ENCODE measurements around the gene RAB37.

The RAB37 gene, protein sequence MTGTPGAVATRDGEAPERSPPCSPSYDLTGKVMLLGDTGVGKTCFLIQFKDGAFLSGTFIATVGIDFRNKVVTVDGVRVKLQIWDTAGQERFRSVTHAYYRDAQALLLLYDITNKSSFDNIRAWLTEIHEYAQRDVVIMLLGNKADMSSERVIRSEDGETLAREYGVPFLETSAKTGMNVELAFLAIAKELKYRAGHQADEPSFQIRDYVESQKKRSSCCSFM

DNA sequence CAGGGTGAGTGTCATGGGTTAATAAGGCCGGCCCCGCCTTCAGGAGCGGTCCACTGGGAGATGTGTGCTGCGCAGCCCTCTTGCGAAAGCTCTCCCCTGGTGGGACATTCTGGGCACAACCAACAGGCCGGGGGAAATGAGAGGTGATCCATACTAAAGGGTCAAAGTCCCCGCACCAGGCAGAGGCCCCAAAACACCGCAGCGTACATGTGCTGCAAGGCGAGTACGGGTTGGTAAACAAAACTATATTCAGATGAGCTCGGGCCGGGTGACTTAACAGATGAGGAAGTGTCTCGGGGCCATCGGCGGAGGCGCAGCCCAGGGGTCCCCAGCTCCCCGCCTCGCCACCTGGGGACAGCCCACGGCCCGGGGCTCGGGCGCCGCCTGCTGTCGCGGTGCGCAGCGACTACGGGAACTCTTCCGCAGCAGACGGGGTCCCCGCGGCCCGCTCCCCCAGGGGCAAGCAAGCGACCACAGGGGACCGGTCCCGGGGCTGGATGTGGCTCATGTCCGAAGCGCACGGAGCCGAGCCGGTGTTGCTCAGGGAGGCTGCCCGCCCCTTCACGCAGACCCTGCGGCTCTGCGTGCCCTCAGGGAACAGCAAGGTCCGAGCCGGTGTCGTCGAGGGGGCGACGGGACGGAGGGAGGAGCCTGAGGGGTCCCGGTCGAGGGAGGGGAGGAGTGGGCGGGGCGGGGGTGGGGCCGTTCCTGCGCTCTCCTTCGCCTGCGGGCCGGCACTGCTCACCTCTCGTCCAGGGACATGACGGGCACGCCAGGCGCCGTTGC is at the start of gene RAB37:
TSS of gene RAB37 (plus strand) at position 744 of the 786 bp plus-strand sequence. CDS start at position 761, 17 bp downstream.
- FAIRE-seq (no peak), DNase-seq (ENCODE audit: insufficient read length, low spot score) (no peak)
- TF ChIP-seq POLR2A (IDR thresholded peaks at IDR 0.05; ENCODE audit: low read depth, low read length): no peak

DNA sequence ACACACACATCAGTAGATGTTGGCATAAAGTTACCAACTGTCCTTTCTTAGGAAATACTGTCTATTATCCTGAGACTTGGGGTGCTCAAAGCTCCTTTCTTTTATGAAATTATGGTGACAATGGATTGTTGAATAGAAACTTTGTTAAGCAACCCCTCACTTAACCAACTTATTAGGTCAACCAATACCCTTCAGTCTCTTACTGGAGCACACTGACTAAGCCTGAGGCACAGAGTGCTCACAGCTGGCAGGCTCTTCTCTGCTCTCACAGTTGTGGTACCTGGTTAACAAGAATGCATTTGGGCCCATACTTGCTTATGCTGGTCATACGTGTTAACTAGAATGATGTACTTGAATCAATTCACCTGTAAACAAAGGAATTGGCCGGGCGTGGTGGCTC is 49.2 kb upstream of the RAB37 start:
- no peak for DNase-seq (ENCODE audit: insufficient read length, low spot score)
- no peak for FAIRE-seq
- TF ChIP-seq POLR2A (IDR thresholded peaks at IDR 0.05; ENCODE audit: low read depth, low read length): no peak

DNA sequence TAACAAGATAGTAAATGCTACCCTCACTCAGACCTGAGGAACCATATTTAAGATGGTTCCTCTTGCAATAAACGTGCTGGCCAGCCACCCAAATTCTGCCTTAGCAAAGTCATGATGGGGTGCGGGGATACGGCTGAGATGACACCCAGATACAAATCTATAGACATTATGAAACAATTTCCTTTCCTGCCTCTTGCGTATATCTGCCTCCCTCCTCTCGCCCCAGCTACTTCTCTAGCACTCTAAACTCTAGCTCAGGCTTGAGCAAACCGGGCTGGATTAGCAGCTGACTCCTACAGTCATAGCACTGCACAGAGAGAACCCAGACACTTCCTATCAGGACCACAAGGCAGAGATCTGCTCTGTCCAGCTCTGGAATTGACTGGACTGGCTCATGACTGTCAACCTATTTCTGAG is 46.6 kb upstream of the RAB37 start:
- no peak for FAIRE-seq
- no peak for DNase-seq (ENCODE audit: insufficient read length, low spot score)
- no peak for TF ChIP-seq POLR2A (IDR thresholded peaks at IDR 0.05; ENCODE audit: low read depth, low read length)

DNA sequence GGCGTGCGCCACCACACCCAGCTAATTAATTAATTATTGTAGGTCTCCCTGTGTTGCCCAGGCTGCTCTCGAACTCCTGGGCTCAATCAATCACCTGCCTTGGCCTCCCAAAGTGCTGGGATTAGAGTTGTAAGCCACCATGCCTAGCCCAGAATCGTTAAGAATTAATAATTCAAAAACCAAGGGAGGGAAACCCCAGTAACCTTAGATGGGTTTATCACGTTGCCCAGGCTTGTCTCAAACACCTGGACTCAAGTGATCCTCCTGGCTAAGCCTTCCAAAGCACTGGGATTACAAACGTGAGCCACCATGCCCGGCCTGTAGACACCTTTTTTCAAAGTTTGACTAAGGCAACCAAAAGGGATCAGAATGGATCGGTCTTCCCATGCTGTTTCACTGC is 45.9 kb upstream of the RAB37 start:
- no peak for FAIRE-seq
- no peak for DNase-seq (ENCODE audit: insufficient read length, low spot score)
- no peak for TF ChIP-seq POLR2A (IDR thresholded peaks at IDR 0.05; ENCODE audit: low read depth, low read length)

DNA sequence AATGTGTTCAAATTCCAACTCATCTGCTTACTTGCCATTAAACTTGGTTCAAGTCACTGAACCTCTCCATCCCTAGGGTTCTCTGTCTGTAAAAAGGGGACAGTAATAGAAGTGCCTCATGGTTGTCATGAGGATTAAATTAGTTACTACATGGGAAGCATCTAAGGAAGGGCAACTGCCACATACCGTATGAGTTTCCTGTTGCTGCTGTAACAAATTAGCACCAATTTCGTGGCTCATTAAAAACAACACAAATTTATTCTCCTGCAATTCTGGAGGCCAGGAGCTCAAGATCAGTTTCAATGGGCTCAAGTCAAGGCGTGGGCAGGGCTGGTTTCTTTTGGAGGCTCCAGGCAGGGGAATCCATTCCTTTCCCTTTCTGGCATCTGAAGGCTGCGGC is 43.0 kb upstream of the RAB37 start:
- no peak for TF ChIP-seq POLR2A (IDR thresholded peaks at IDR 0.05; ENCODE audit: low read depth, low read length)
- no peak for FAIRE-seq
- DNase-seq (ENCODE audit: insufficient read length, low spot score): no peak

DNA sequence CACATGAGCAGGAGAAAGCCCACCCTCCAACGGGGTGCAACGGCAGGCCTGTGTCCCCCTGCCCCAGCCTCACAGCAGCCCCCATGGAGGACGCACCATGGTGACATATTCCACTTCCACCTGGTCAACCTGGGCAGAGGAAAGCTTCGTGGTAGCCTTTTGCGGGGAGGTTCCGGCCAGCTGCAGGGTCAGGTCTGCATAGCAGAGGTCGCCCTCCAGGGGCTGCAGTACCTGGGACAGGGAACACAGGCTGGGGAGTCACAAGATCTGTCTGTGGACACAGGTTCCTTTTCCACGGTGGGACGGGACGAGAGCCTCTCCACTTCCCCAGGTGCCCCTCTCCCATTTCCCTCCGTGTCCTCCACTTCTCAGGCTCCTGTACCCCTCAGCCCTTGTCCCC is 41.4 kb upstream of the RAB37 start:
- DNase-seq (ENCODE audit: insufficient read length, low spot score) (no peak), FAIRE-seq (no peak)
- TF ChIP-seq POLR2A (IDR thresholded peaks at IDR 0.05; ENCODE audit: low read depth, low read length): no peak

DNA sequence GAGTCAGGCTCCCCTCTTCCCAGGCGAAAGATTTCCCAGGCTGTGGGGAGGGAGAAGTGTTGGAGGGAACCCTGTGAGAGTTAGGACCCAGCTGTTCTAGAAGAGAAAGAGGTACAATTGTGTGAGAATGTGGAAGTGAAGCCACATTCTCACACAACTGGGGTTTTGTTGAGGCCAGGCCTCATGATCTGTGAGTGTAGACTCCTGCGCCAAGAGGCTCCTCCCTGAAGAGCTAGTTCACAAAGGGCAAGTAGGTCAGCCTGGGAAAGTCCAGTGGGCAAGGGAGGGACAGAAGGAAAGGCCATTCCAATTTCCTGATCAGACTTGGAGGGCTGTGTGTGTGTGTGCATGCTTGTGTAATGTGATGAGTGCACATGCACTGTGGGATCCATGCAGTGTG is 39.5 kb upstream of the RAB37 start:
- DNase-seq (ENCODE audit: insufficient read length, low spot score) (no peak), FAIRE-seq (no peak)
- TF ChIP-seq POLR2A (IDR thresholded peaks at IDR 0.05; ENCODE audit: low read depth, low read length): no peak

DNA sequence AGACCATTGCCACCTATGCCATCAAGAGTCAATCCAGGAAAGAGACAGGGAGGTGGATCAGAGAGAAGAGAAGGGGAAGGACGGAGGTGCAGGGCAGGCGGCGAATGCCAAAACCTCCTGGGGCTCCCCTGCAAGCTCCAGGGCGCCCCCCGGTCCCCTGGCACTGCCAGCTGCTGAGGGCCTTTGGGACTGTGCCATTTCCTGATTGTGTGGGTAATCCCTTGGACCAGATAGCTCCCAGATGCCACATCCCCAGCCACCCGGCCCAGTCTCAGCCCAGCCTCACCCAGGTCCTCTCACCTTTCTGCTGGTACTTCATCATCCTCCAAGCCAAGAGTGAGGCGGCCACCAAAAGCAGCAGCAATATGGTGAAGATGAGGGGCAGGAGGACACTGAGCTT is 39.0 kb upstream of the RAB37 start:
- TF ChIP-seq POLR2A (IDR thresholded peaks at IDR 0.05; ENCODE audit: low read depth, low read length): no peak
- no peak for FAIRE-seq
- DNase-seq (ENCODE audit: insufficient read length, low spot score): no peak

DNA sequence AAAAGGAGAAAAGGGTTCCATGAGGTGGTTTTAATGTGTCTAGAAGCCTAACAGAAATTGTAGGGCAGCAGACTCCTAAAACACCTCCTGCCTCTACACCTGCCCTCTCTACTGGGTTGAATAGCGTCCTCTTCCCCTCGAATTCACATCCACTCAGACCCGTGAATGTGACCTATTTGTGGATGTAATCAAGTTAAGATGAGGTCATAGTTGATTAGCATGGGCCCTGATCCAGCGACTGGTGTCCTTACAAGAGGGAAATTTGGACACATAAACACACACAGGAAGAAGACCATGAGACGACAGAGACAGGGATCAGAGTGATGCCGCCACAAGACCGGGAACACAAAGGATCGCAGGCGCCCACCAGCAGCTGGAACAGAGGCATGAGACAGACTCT is 37.8 kb upstream of the RAB37 start:
- no peak for FAIRE-seq
- TF ChIP-seq POLR2A (IDR thresholded peaks at IDR 0.05; ENCODE audit: low read depth, low read length): no peak
- DNase-seq (ENCODE audit: insufficient read length, low spot score): no peak

DNA sequence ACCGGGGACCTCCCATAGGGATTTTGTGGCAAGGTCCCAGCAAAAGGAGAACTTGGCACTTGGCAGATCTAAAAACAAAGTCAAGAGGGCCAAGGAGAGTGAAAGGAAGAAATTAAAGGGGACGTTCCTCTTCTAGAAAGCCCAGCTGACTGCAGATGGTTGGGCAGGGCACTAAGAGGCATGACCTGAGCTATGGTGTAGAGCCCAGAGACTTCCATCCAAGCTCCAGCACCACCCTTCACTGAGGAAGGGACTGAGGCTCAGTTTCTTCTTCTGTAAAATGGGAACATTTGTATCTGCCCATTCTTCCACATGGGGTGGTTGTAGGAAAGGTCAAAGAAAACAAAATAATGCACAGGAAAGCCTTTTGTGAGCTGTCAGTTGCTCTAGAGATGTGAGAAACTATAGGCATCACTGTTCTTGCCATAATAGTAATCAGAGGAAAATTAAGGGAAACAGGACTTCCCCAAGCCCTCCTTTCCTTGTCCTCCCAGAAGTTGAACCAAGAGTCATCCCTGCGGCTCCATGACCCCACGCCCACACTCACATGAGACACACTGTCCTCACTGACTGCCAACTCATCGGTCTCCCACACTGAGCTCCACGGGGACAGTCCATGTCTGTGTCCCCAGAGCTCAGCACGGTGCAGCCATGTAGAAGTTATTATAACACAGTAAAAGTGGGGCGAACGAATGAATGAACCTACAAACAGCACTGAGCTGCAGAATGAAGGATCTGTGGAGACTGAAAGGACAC is 34.8 kb upstream of the RAB37 start:
- FAIRE-seq (no peak), DNase-seq (ENCODE audit: insufficient read length, low spot score) (no peak)
- TF ChIP-seq POLR2A (IDR thresholded peaks at IDR 0.05; ENCODE audit: low read depth, low read length): no peak

DNA sequence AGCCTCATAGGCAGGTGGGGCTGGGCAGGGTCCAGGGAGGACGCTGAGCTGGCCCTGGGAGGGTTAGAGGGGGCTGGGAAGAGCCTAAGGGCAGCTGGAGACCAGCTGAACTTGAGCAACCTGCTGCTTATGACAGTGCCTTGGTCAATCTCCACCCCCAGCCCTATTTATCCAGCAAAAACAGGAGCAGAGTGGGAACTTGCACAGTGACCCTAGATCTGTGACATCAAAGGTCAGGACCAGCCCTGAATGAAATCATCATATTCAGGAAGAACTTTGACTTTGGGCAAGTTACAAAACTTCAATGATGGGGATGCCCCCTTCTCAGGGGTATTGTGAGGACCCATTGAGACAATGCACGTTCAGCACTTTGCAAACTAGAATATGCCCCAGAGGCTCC is 33.7 kb upstream of the RAB37 start:
- FAIRE-seq (no peak), DNase-seq (ENCODE audit: insufficient read length, low spot score) (no peak)
- TF ChIP-seq POLR2A (IDR thresholded peaks at IDR 0.05; ENCODE audit: low read depth, low read length): no peak

DNA sequence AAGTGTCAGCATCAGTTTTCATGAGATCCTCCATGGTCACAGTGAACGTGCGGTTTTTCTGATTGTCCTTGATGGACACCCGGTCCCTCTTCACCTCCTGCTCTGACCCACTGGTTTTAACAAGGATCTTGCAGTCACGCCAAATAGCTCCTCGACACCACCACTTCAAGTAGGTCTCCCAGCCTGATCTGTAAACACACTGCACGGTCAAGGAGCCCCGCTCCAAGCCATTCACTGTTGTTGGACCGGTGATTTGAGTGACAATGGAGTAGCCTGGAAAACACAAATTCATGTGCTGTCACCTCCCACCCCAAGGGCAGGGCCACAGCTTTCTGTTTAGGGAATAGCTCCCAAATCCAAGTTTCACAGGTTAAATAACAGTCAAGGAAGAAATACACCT is 32.5 kb upstream of the RAB37 start:
- DNase-seq (ENCODE audit: insufficient read length, low spot score) (no peak), FAIRE-seq (no peak)
- TF ChIP-seq POLR2A (IDR thresholded peaks at IDR 0.05; ENCODE audit: low read depth, low read length): no peak

DNA sequence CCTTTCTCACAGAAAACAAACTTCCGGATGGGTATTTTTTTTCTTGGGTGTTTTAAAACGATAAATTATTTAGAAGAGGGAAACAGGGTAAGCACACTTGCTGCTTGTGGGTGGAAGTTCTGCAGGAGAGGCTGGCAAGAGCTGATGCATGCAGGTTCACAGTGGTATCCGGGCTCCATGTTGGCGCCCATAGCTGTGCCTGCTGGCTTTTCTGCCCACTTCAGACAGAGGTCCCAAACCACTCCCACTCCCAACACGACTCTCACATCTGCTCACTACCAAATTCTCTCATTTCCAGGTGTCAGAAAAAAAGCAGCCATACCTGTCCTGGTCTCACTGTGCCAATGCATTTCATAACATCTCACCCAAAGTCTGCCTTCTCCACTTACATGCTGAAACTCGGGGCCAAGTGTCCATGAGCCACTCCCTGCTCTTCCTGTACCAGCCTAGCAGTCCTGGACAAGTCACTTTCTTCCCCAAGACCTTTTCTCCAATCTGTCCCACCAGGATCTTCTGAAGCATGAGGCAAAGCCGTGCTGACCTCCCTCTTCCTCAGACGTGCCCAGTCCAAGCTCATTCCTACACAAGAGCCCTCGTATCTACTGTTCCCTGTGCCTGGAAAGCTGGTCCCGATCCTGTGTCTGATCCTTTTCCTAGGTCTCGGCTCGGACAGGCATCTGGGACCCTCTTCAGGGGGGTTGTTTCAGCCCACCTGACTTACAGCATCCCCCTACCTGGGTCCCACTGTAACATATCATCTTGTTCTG is 25.8 kb upstream of the RAB37 start:
- FAIRE-seq: no peak
- TF ChIP-seq POLR2A (IDR thresholded peaks at IDR 0.05; ENCODE audit: low read depth, low read length): no peak
- no peak for DNase-seq (ENCODE audit: insufficient read length, low spot score)

DNA sequence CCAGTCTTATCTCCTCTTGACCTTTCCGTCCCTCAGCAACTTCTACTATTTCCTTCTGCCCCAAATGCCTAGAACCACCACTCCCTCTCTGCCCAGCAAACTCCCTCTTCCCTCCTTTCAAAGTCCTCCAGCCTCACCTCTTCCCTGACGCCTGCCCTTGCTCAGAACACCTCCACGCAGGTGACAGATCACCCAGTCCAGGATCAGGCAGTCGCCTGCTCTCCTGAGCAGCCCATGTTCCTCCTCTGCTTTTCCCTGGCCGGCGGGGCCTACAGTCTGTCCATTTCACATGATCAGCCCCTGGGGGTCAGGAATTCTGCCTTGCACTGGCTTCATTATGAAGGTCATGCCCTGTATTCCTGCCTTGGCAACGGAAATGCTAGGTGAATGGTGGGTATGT is 24.8 kb upstream of the RAB37 start:
- no peak for TF ChIP-seq POLR2A (IDR thresholded peaks at IDR 0.05; ENCODE audit: low read depth, low read length)
- FAIRE-seq: no peak

More for the DNA sequence above, 24.8 kb upstream of the RAB37 start:
- DNase-seq (ENCODE audit: insufficient read length, low spot score): no peak

All from H54 (cell line).